ENCODE measurements around the gene EFNB3. TPM values are rescaled to one million over a fixed set of nuclear protein-coding genes. Genes with fewer than 3 reads are reported as not detected.

EFNB3 gene
- total and polyA plus RNA-seq, 3 experiments from 2014 or later, result not detected

GRCh38 chr17:7748076-7748775 is 43.2 kb downstream of the EFNB3 start:
- Histone ChIP-seq H3K27me3 (ENCODE audit: insufficient read depth, low read length, poor library complexity, severe bottlenecking) (no peaks in the 10 kb centered on the region), H3K27ac (ENCODE audit: low read depth, low read length) (no peak overlapping the region), H3K4me3 (ENCODE audit: low read length) (no peak overlapping the region), H3K36me3 (ENCODE audit: insufficient read depth, low read length) (no peaks in the 10 kb centered on the region), H3K4me1 (ENCODE audit: insufficient read depth, low read length) (no peaks in the 10 kb centered on the region), H3K9me3 (ENCODE audit: low read length) (no peaks in the 10 kb centered on the region)
- Mint-ChIP-seq H3K4me1 (no peaks in the 10 kb centered on the region), H3K4me3 (no peak overlapping the region), H3K36me3 (no peaks in the 10 kb centered on the region), H3K27me3 (peaks cover 4 to 21% of the 10 kb centered on the region in 2 donors), H3K27ac (no peak overlapping the region), H3K9me3 (no peaks in the 10 kb centered on the region)
- POLR2A ChIA-PET, result interaction anchor here (0.7 kb wide), 1 partner anchor 249 kb away, joined by 6 read pairs; no protein-coding TSS in a partner anchor
- DNase-seq, result no peak
- CTCF ChIA-PET, result no interaction called here

GRCh38 chr17:7750321-7750821 is 45.4 kb downstream of the EFNB3 start:
- ChIA-PET POLR2A (no interaction called here), CTCF (no interaction called here)
- Mint-ChIP-seq H3K9me3 (no peaks in the 10 kb centered on the region), H3K27me3 (peaks cover 2 to 27% of the 10 kb centered on the region in 2 donors), H3K4me1 (no peaks in the 10 kb centered on the region), H3K36me3 (peaks cover 0 to 3% (median 0%) of the 10 kb centered on the region in 3 donors), H3K4me3 (no peak overlapping the region), H3K27ac (peak overlapping the region in 1 of 8 donors; percentile 70)
- no peak overlapping the region for H3K27ac ChIP-seq (ENCODE audit: low read depth, low read length)
- H3K36me3 ChIP-seq (ENCODE audit: insufficient read depth, low read length), result no peaks in the 10 kb centered on the region
- H3K9me3 ChIP-seq (ENCODE audit: low read length), result no peaks in the 10 kb centered on the region
- H3K27me3 ChIP-seq (ENCODE audit: insufficient read depth, low read length, poor library complexity, severe bottlenecking), result no peaks in the 10 kb centered on the region
- no peak for DNase-seq
- no peak overlapping the region for H3K4me3 ChIP-seq (ENCODE audit: low read length)
- no peaks in the 10 kb centered on the region for H3K4me1 ChIP-seq (ENCODE audit: insufficient read depth, low read length)

DNA sequence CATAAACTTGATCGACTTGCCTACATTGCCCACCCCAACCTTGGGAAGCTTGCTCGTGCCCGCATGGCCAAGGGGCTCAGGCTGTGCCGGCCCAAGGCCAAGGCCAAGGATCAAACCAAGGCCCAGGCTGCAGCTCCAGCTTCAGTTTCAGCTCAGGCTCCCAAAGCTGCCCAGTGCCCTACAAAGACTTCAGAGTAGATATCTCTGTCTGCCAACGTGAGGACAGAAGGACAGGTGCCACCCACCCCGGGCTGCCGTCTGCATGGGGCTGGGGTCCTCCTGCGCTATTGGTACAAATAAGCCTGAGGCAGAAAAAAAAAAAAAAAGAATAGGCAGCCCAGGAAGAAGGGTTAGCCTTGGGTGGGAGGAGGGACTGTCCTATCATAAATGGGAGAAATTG is 49.7 kb downstream of the EFNB3 start:
- H3K27me3 ChIP-seq (ENCODE audit: insufficient read depth, low read length, poor library complexity, severe bottlenecking), result no peaks in the 10 kb centered on the region
- ChIA-PET POLR2A (no interaction called here), CTCF (no interaction called here)
- H3K4me3 ChIP-seq (ENCODE audit: low read length), result no peak overlapping the region
- H3K4me3 Mint-ChIP-seq, result no peak overlapping the region
- no peaks in the 10 kb centered on the region for H3K9me3 Mint-ChIP-seq
- H3K27me3 Mint-ChIP-seq, result peaks cover 2 to 24% of the 10 kb centered on the region in 2 donors
- H3K27ac Mint-ChIP-seq, result no peak overlapping the region
- no peaks in the 10 kb centered on the region for H3K4me1 ChIP-seq (ENCODE audit: insufficient read depth, low read length)
- H3K36me3 Mint-ChIP-seq, result peaks cover 0 to 3% (median 0%) of the 10 kb centered on the region in 3 donors
- H3K9me3 ChIP-seq (ENCODE audit: low read length), result no peaks in the 10 kb centered on the region
- no peaks in the 10 kb centered on the region for H3K36me3 ChIP-seq (ENCODE audit: insufficient read depth, low read length)
- no peak for DNase-seq
- H3K4me1 Mint-ChIP-seq, result no peaks in the 10 kb centered on the region
- H3K27ac ChIP-seq (ENCODE audit: low read depth, low read length), result no peak overlapping the region

DNA sequence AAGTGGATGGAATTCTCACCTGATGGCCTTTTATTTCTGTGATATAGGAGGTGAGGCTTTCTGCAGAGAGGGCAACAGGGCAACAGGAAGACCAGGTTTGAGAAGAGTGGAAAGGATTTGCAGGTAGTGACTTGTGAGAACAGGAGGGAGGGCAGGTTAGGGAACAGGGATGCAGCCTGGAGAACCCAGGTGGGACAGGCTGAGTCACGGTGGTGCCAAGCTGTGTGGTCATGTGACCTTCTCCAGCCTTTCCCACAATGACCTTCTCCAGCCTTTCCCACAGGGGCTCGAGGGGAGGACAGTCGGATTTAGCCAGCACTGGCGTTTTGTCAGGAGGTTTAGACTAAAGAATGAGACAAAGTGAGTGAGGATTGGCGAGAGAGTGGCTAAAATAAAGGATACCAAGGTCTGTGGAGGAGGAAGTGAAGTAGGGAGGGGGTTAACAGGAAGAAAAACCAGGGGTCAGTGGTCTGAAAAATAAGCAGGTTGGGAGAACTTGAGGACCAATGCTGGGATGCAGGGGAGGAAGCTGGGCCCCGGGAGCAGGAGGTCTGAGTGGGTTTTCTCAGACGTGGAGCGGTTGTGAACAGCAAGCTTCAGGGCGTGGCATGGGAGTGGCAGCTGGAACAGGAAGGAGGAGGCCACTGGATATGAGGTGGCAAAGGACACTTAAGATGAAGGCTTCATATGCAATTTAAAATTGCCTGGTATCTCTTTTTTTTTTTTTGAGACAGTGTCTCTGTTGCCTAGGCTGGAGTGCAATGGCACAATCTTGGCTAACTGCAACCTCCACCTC is 50.3 kb downstream of the EFNB3 start:
- no peak overlapping the region for H3K27ac Mint-ChIP-seq
- no peak overlapping the region for H3K4me3 ChIP-seq (ENCODE audit: low read length)
- H3K9me3 Mint-ChIP-seq, result no peaks in the 10 kb centered on the region
- POLR2A ChIA-PET, result no interaction called here
- no peak for DNase-seq
- no peaks in the 10 kb centered on the region for H3K4me1 Mint-ChIP-seq
- H3K36me3 Mint-ChIP-seq, result peaks cover 0 to 3% (median 0%) of the 10 kb centered on the region in 3 donors
- H3K9me3 ChIP-seq (ENCODE audit: low read length), result no peaks in the 10 kb centered on the region
- peaks cover 2 to 24% of the 10 kb centered on the region in 2 donors for H3K27me3 Mint-ChIP-seq
- no peak overlapping the region for H3K4me3 Mint-ChIP-seq
- no peak overlapping the region for H3K27ac ChIP-seq (ENCODE audit: low read depth, low read length)
- H3K36me3 ChIP-seq (ENCODE audit: insufficient read depth, low read length), result no peaks in the 10 kb centered on the region
- H3K4me1 ChIP-seq (ENCODE audit: insufficient read depth, low read length), result no peaks in the 10 kb centered on the region
- H3K27me3 ChIP-seq (ENCODE audit: insufficient read depth, low read length, poor library complexity, severe bottlenecking), result no peaks in the 10 kb centered on the region
- CTCF ChIA-PET, result no interaction called here

- peaks cover 2 to 21% of the 10 kb centered on the region in 2 donors for H3K27me3 Mint-ChIP-seq
- no peak overlapping the region for H3K27ac ChIP-seq (ENCODE audit: low read depth, low read length)
- no peak overlapping the region for H3K27ac Mint-ChIP-seq
- POLR2A ChIA-PET, result no interaction called here
- DNase-seq, result no peak
- H3K4me1 ChIP-seq (ENCODE audit: insufficient read depth, low read length), result no peaks in the 10 kb centered on the region
- H3K4me3 Mint-ChIP-seq, result no peak overlapping the region
- H3K36me3 Mint-ChIP-seq, result peaks cover 0 to 3% (median 0%) of the 10 kb centered on the region in 3 donors
- no peaks in the 10 kb centered on the region for H3K27me3 ChIP-seq (ENCODE audit: insufficient read depth, low read length, poor library complexity, severe bottlenecking)
- no peak overlapping the region for H3K4me3 ChIP-seq (ENCODE audit: low read length)
- H3K9me3 Mint-ChIP-seq, result no peaks in the 10 kb centered on the region
- no peaks in the 10 kb centered on the region for H3K36me3 ChIP-seq (ENCODE audit: insufficient read depth, low read length)
- no peaks in the 10 kb centered on the region for H3K9me3 ChIP-seq (ENCODE audit: low read length)
- H3K4me1 Mint-ChIP-seq, result no peaks in the 10 kb centered on the region
- CTCF ChIA-PET, result interaction anchor here (1.1 kb wide), 1 partner anchor 12 kb away, joined by 3 read pairs; no protein-coding TSS in a partner anchor
Observed at GRCh38 chr17:7756968-7757367, 52.0 kb downstream of the EFNB3 start.

Other genes starting within 250 kb of the EFNB3 start
- 10 to 100 TPM; 22.8 to 23.1 TPM for gene ZBTB4, start 225.6 kb upstream of the EFNB3 start, total RNA-seq
- 24.1 TPM for gene ZBTB4, start 225.6 kb upstream of the EFNB3 start, polyA plus RNA-seq
- gene SLC35G6, start 223.8 kb upstream of the EFNB3 start, total RNA-seq, result not detected
- 0.12 TPM for gene SLC35G6, start 223.8 kb upstream of the EFNB3 start, polyA plus RNA-seq
- gene POLR2A, start 220.8 kb upstream of the EFNB3 start, total RNA-seq, result 100 to 1,000 TPM; 190 to 192 TPM
- 69.6 TPM for gene POLR2A, start 220.8 kb upstream of the EFNB3 start, polyA plus RNA-seq
- gene TNFSF12, start 156.1 kb upstream of the EFNB3 start, total RNA-seq, result 10 to 100 TPM; 18.6 to 22.5 TPM
- gene TNFSF12, start 156.1 kb upstream of the EFNB3 start, polyA plus RNA-seq, result 60.8 TPM
- 1 to 10 TPM in 1 of 2 experiments, under 1 TPM in 1; 0.80 to 1.6 TPM for gene TNFSF13, start 146.5 kb upstream of the EFNB3 start, total RNA-seq
- not detected for gene TNFSF13, start 146.5 kb upstream of the EFNB3 start, polyA plus RNA-seq
- gene SENP3, start 143.3 kb upstream of the EFNB3 start, total RNA-seq, result 100 to 1,000 TPM; 111 to 121 TPM
- gene SENP3, start 143.3 kb upstream of the EFNB3 start, polyA plus RNA-seq, result 12.0 TPM
- 10 to 100 TPM; 11.1 to 12.7 TPM for gene CD68, start 125.6 kb upstream of the EFNB3 start, total RNA-seq
- gene CD68, start 125.6 kb upstream of the EFNB3 start, polyA plus RNA-seq, result 1.2 TPM
- 100 to 1,000 TPM; 115 to 124 TPM for gene MPDU1, start 121.3 kb upstream of the EFNB3 start, total RNA-seq
- 40.5 TPM for gene MPDU1, start 121.3 kb upstream of the EFNB3 start, polyA plus RNA-seq
- gene SOX15, start 115.1 kb upstream of the EFNB3 start, total RNA-seq, result under 1 TPM; 0.29 to 0.31 TPM
- gene SOX15, start 115.1 kb upstream of the EFNB3 start, polyA plus RNA-seq, result not detected
- 10 to 100 TPM; 45.7 to 45.9 TPM for gene FXR2, start 90.3 kb upstream of the EFNB3 start, total RNA-seq
- gene FXR2, start 90.3 kb upstream of the EFNB3 start, polyA plus RNA-seq, result 20.4 TPM
- gene SAT2, start 77.4 kb upstream of the EFNB3 start, total RNA-seq, result 10 to 100 TPM; 18.4 to 21.6 TPM
- gene SAT2, start 77.4 kb upstream of the EFNB3 start, polyA plus RNA-seq, result 37.0 TPM
- not detected for gene SHBG, start 75.1 kb upstream of the EFNB3 start, total RNA-seq
- not detected for gene SHBG, start 75.1 kb upstream of the EFNB3 start, polyA plus RNA-seq
- under 1 TPM; 0.40 to 0.53 TPM for gene ATP1B2, start 54.3 kb upstream of the EFNB3 start, total RNA-seq
- gene ATP1B2, start 54.3 kb upstream of the EFNB3 start, polyA plus RNA-seq, result not detected
- 100 to 1,000 TPM; 150 to 151 TPM for gene TP53, start 17.7 kb upstream of the EFNB3 start, total RNA-seq
- 33.5 TPM for gene TP53, start 17.7 kb upstream of the EFNB3 start, polyA plus RNA-seq
- gene WRAP53, start 16.7 kb upstream of the EFNB3 start, total RNA-seq, result 10 to 100 TPM; 29.1 to 31.3 TPM
- gene WRAP53, start 16.7 kb upstream of the EFNB3 start, polyA plus RNA-seq, result 16.6 TPM
- not detected for gene DNAH2, start 12.5 kb downstream of the EFNB3 start, total RNA-seq
- not detected for gene DNAH2, start 12.5 kb downstream of the EFNB3 start, polyA plus RNA-seq
- gene KDM6B, start 129.0 kb downstream of the EFNB3 start, total RNA-seq, result 10 to 100 TPM; 84.2 to 89.7 TPM
- 1.2 TPM for gene KDM6B, start 129.0 kb downstream of the EFNB3 start, polyA plus RNA-seq
- 1 to 10 TPM; 5.3 to 5.5 TPM for gene TMEM88, start 149.9 kb downstream of the EFNB3 start, total RNA-seq
- not detected for gene TMEM88, start 149.9 kb downstream of the EFNB3 start, polyA plus RNA-seq
- gene NAA38, start 152.4 kb downstream of the EFNB3 start, total RNA-seq, result 10 to 100 TPM; 58.2 to 65.0 TPM
- 162 TPM for gene NAA38, start 152.4 kb downstream of the EFNB3 start, polyA plus RNA-seq
- 10 to 100 TPM; 16.4 to 17.6 TPM for gene CYB5D1, start 152.8 kb downstream of the EFNB3 start, total RNA-seq
- gene CYB5D1, start 152.8 kb downstream of the EFNB3 start, polyA plus RNA-seq, result 3.1 TPM
- gene CHD3, start 183.6 kb downstream of the EFNB3 start, total RNA-seq, result 100 to 1,000 TPM; 116 to 123 TPM
- 20.1 TPM for gene CHD3, start 183.6 kb downstream of the EFNB3 start, polyA plus RNA-seq
- gene RNF227, start 211.1 kb downstream of the EFNB3 start, total RNA-seq, result 1 to 10 TPM; 4.4 to 4.8 TPM
- gene RNF227, start 211.1 kb downstream of the EFNB3 start, polyA plus RNA-seq, result 3.3 TPM
- gene KCNAB3, start 224.7 kb downstream of the EFNB3 start, total RNA-seq, result 1 to 10 TPM; 5.6 to 6.7 TPM
- not detected for gene KCNAB3, start 224.7 kb downstream of the EFNB3 start, polyA plus RNA-seq
- gene TRAPPC1, start 226.7 kb downstream of the EFNB3 start, total RNA-seq, result 100 to 1,000 TPM; 158 TPM
- gene TRAPPC1, start 226.7 kb downstream of the EFNB3 start, polyA plus RNA-seq, result 272 TPM
- gene CNTROB, start 227.0 kb downstream of the EFNB3 start, total RNA-seq, result 10 to 100 TPM; 44.3 to 46.8 TPM
- gene CNTROB, start 227.0 kb downstream of the EFNB3 start, polyA plus RNA-seq, result 12.0 TPM